Activated T-helper 1 cell treated with Interleukin-2 at 50 U/mL for 16 hours (primary cell): ENCODE results near the gene TNS4.

Experiments
- DNase-seq: peaks from one replicate; pipeline ENCODE4 v3.0.0-alpha.2; 2020; ENCODE audit warnings: low read depth

TNS4 gene

GRCh38 chr17:40471846-40472732 lies 29.3 kb downstream of the TNS4 start:
- no peak for DNase-seq

GRCh38 chr17:40470932-40471828 lies 30.2 kb downstream of the TNS4 start:
- DNase-seq: no peak

GRCh38 chr17:40469805-40470675 lies 31.4 kb downstream of the TNS4 start:
- DNase-seq: no peak

GRCh38 chr17:40468560-40468959 lies 32.9 kb downstream of the TNS4 start:
- no peak for DNase-seq

- DNase-seq: no peak
Measured at GRCh38 chr17:40467281-40467867, 34.0 kb downstream of the TNS4 start.

- no peak for DNase-seq
Measured at GRCh38 chr17:40466298-40466971, 35.0 kb downstream of the TNS4 start.

- no peak for DNase-seq
Measured at GRCh38 chr17:40464392-40464855, 37.0 kb downstream of the TNS4 start.

- no peak for DNase-seq
Measured at GRCh38 chr17:40463122-40463550, 38.3 kb downstream of the TNS4 start.

GRCh38 chr17:40462343-40463121 lies 38.9 kb downstream of the TNS4 start:
- no peak for DNase-seq

- no peak for DNase-seq
Measured at GRCh38 chr17:40461732-40462342, 39.6 kb downstream of the TNS4 start.

GRCh38 chr17:40460968-40461731 lies 40.3 kb downstream of the TNS4 start:
- no peak for DNase-seq

GRCh38 chr17:40460604-40460967 lies 40.8 kb downstream of the TNS4 start:
- no peak for DNase-seq

GRCh38 chr17:40459636-40460603 lies 41.5 kb downstream of the TNS4 start:
- DNase-seq: no peak

- no peak for DNase-seq
Measured at GRCh38 chr17:40458851-40459482, 42.5 kb downstream of the TNS4 start.

- no peak for DNase-seq
Measured at GRCh38 chr17:40457964-40458791, 43.2 kb downstream of the TNS4 start.

- DNase-seq: no peak
Measured at GRCh38 chr17:40457369-40457768, 44.1 kb downstream of the TNS4 start.
